SU-DHL-6 (cell line): ENCODE data around the gene UTP4.
A peak's percentile ranks its signal among the peaks of the same experiment; 100 is the strongest.
"Not testable (repeated sequence)": the region's sequence is repeated elsewhere in the genome, so short reads cannot be mapped to it uniquely, and the experiment has no call there.

Experiments
- H2AFZ ChIP-seq: fragments of 200-600 bp; sonication (generic); 2 replicates; pipeline ENCODE4 v1.6.1; 2014; ENCODE audit warnings: low read depth, mild to moderate bottlenecking, moderate library complexity, mixed read lengths, antibody characterized with exemption, low read length; ENCODE audit not compliant: severe bottlenecking
- H3F3A ChIP-seq: fragments of 200-600 bp; shearing (Covaris generic); 2 replicates; pipeline ENCODE4 v1.6.0; 2016; ENCODE audit warnings: antibody characterized with exemption, mild to moderate bottlenecking; ENCODE audit not compliant: insufficient read depth
- H3K27ac ChIP-seq: fragments of 200-600 bp; sonication (generic); 2 replicates; pipeline ENCODE4 v1.5.1; 2016; ENCODE audit warnings: low read depth, mild to moderate bottlenecking, low read length, moderate library complexity, mixed read lengths
- H3K27me3 ChIP-seq: fragments of 200-600 bp; sonication (generic), shearing (Covaris generic); 2 replicates; pipeline ENCODE4 v1.6.0; 2014; ENCODE audit warnings: mild to moderate bottlenecking, low read length
- H3K36me3 ChIP-seq: fragments of 200-600 bp; sonication (generic); 2 replicates; pipeline ENCODE4 v1.6.1; 2014; ENCODE audit warnings: mild to moderate bottlenecking, low read length, mixed read lengths
- H3K4me2 ChIP-seq: fragments of 300-600, 200-600 bp; shearing (Covaris generic), sonication (generic); 2 replicates; pipeline ENCODE4 v1.6.0; 2014; ENCODE audit warnings: low read length, low read depth, mild to moderate bottlenecking; ENCODE audit not compliant: poor library complexity, severe bottlenecking
- H3K4me3 ChIP-seq: fragments of 200-600 bp; sonication (generic); 2 replicates; pipeline ENCODE4 v1.5.1; 2014; ENCODE audit warnings: antibody characterized with exemption, low read length, mild to moderate bottlenecking, mixed read lengths; ENCODE audit not compliant: insufficient read depth, poor library complexity, severe bottlenecking
- H3K79me2 ChIP-seq: fragments of 200-600 bp; sonication (generic); 2 replicates; pipeline ENCODE4 v1.6.1; 2014; ENCODE audit warnings: mild to moderate bottlenecking, low read length, moderate library complexity; ENCODE audit not compliant: insufficient read depth
- H3K9ac ChIP-seq: fragments of 200-600 bp; sonication (generic); 2 replicates; pipeline ENCODE4 v1.7.0; 2014; ENCODE audit warnings: mild to moderate bottlenecking, low read length
- H3K9me2 ChIP-seq: fragments of 200-600 bp; sonication (generic); replicated peaks from 2 replicates; pipeline ENCODE4 v1.6.1; 2014; ENCODE audit warnings: low read length; ENCODE audit not compliant: insufficient read depth
- H3K9me3 ChIP-seq: fragments of 200-600 bp; sonication (generic); 2 replicates; pipeline ENCODE4 v1.6.1; 2014; ENCODE audit warnings: low read length, mixed read lengths; ENCODE audit not compliant: insufficient read depth
- H4K20me1 ChIP-seq: fragments of 200-600 bp; sonication (generic); 2 replicates; pipeline ENCODE4 v1.6.1; 2014; ENCODE audit warnings: low read depth, mild to moderate bottlenecking, antibody characterized with exemption, low read length, moderate library complexity, mixed read lengths
- CTCF ChIP-seq: fragments of 200-600 bp; sonication (generic); IDR thresholded peaks from one replicate; pipeline ENCODE4 v1.5.1; 2017; ENCODE audit warnings: antibody characterized with exemption, mild to moderate bottlenecking, low read length, moderate library complexity; ENCODE audit not compliant: insufficient read depth, poor library complexity, severe bottlenecking
- EZH2phosphoT487 ChIP-seq: fragments of 200-600 bp; sonication (generic), shearing (Covaris generic); conservative IDR thresholded peaks from 2 replicates; pipeline ENCODE4 v1.6.1; 2018; ENCODE audit warnings: mild to moderate bottlenecking, antibody characterized with exemption, low read length, moderate library complexity, mixed read lengths

Gene UTP4

GRCh38 chr16:69126221-69126620 lies 6.2 kb upstream of the UTP4 start:
- peaks cover 65% of the 10 kb centered on the region for H3K79me2 ChIP-seq

GRCh38 chr16:69126801-69127200 lies 5.6 kb upstream of the UTP4 start:
- Histone ChIP-seq H3K79me2 (peaks cover 70% of the 10 kb centered on the region), H4K20me1 (peaks cover 12% of the 10 kb centered on the region; the same call in 1 of the 2 replicates), H3F3A (peaks cover 42% of the 10 kb centered on the region)
- not testable (repeated sequence) for H3K27ac ChIP-seq, H3K9me2 ChIP-seq, H3K36me3 ChIP-seq, H3K27me3 ChIP-seq, H2AFZ ChIP-seq, H3K9ac ChIP-seq, H3K9me3 ChIP-seq, H3K4me2 ChIP-seq, H3K4me3 ChIP-seq

More at GRCh38 chr16:69126221-69126620, 6.2 kb upstream of the UTP4 start:
- Histone ChIP-seq H3K27me3 (no peaks in the 10 kb centered on the region), H4K20me1 (peaks cover 12% of the 10 kb centered on the region; the same call in 1 of the 2 replicates), H3K27ac (no peak overlapping the region), H3K36me3 (no peaks in the 10 kb centered on the region), H3K9ac (no peak overlapping the region), H2AFZ (no peak overlapping the region), H3K9me2 (no peaks in the 10 kb centered on the region), H3F3A (peaks cover 38% of the 10 kb centered on the region), H3K4me3 (no peak overlapping the region), H3K4me2 (no peak overlapping the region), H3K9me3 (no peaks in the 10 kb centered on the region)
- TF ChIP-seq EZH2phosphoT487, result no peak
- no peak for TF ChIP-seq CTCF

DNA sequence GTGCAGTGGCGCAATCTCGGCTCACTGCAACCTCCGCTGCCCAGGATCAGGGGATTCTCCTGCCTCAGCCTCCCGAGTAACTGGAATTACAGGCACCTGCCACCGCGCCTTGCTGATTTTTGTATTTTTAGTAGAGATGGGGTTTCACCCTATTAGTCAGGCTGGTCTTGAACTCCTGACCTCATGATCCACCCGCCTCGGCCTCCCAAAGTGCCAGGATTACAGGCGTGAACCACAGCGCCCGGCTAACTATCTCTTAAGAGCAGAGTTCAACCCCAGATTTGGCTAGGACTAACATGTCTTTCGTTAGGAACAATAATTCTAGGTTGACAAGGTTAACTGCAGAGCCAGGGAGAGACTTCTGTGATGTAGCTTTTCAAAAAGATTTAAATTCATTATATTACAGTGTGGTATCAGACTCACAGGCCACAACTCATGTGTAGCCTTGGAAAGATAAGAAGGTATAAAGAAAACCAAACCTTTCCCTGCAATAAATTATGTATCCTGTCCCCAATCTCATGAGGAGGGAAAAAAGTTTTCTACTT lies 4.4 kb upstream of the UTP4 start:
- H3K4me2 ChIP-seq, result no peak overlapping the region
- H3K9me3 ChIP-seq, result no peaks in the 10 kb centered on the region
- no peak for TF ChIP-seq CTCF
- no peak for TF ChIP-seq EZH2phosphoT487
- peaks cover 72% of the 10 kb centered on the region for H3K79me2 ChIP-seq
- peaks cover 42% of the 10 kb centered on the region for H3F3A ChIP-seq
- H3K27ac ChIP-seq, result no peak overlapping the region
- H3K9me2 ChIP-seq, result no peaks in the 10 kb centered on the region
- H3K27me3 ChIP-seq, result no peaks in the 10 kb centered on the region
- no peaks in the 10 kb centered on the region for H3K36me3 ChIP-seq
- H2AFZ ChIP-seq, result no peak overlapping the region
- peaks cover 12% of the 10 kb centered on the region; the same call in 1 of the 2 replicates for H4K20me1 ChIP-seq
- H3K4me3 ChIP-seq, result no peak overlapping the region
- no peak overlapping the region for H3K9ac ChIP-seq

- Histone ChIP-seq H3K79me2 (peaks cover 84% of the 10 kb centered on the region), H4K20me1 (peaks cover 7% of the 10 kb centered on the region; the same call in 1 of the 2 replicates), H3K9me3 (no peaks in the 10 kb centered on the region), H3K4me2 (peak overlapping the region; percentile 92), H3K4me3 (no peak overlapping the region), H3F3A (peaks cover 31% of the 10 kb centered on the region), H2AFZ (no peak overlapping the region), H3K27ac (peak overlapping the region; percentile 84), H3K9ac (peak overlapping the region; percentile 99; the same call in 1 of the 2 replicates), H3K27me3 (no peaks in the 10 kb centered on the region), H3K36me3 (no peaks in the 10 kb centered on the region), H3K9me2 (no peaks in the 10 kb centered on the region)
- TF ChIP-seq CTCF (no peak), EZH2phosphoT487 (no peak)
Measured at GRCh38 chr16:69130461-69130860, 2.0 kb upstream of the UTP4 start.
